Gastrocnemius medialis (tissue), 4 donors: ENCODE results near the gene MYPOP.

Experiments
- CTCF ChIP-seq, 5 experiments: fragments of 450-650 bp in 3 of 5; fragments of 200-600 bp in 2 of 5; sonication (generic) in 2 of 5; IDR thresholded peaks in 4 of 5; conservative IDR thresholded peaks in 1 of 5; 1 replicate in 4 of 5; 2 replicates in 1 of 5; pipeline ENCODE4 v1.5.1; 2016 to 2019; ENCODE audit warnings: antibody characterized with exemption in 5 of 5, mild to moderate bottlenecking in 3 of 5, moderate library complexity in 3 of 5
- POLR2A ChIP-seq, 2 donors: fragments of 450-650 bp; IDR thresholded peaks; one replicate each; pipeline ENCODE4 v1.6.1; 2017; ENCODE audit warnings: antibody characterized with exemption in 2 of 2, mild to moderate bottlenecking in 2 of 2, moderate library complexity in 2 of 2

GRCh38 chr19:45906221-45906620 is 3.8 kb upstream of the MYPOP start:
- TF ChIP-seq CTCF (IDR thresholded peaks at IDR 0.05 in 4 of 5, conservative IDR thresholded peaks at IDR 0.05 in 1 of 5) (no peak), POLR2A (IDR thresholded peaks at IDR 0.05) (no peak)
